Natural killer cell (primary cell): ENCODE results near the gene AP2A2. TPM values are rescaled to one million over a fixed set of nuclear protein-coding genes. Genes with fewer than 3 reads are reported as not detected.

Experiments
- ATAC-seq, 3 donors: fragments of 150-1000 bp in 2 of 3; fragments of 200-7000 bp in 1 of 3; cut with Tn5 transposase; 1 replicate in 1 of 3; 2 replicates in 2 of 3; pipeline ENCODE4 v1.10.0; 2021; ENCODE audit warnings: mild to moderate bottlenecking in 2 of 3, moderate library complexity in 2 of 3
- DNase-seq, 2 donors: peaks; one replicate each; pipeline versions ENCODE4 v3.0.0 to v3.0.0-alpha.2; 2013 to 2021; ENCODE audit warnings: mixed read lengths in 1 of 2
- H3K27ac ChIP-seq: one replicate; pipeline ENCODE4 v1.5.1; 2013; ENCODE audit warnings: mild to moderate bottlenecking, low read length
- H3K27me3 ChIP-seq: one replicate; pipeline ENCODE4 v1.6.1; 2013; ENCODE audit warnings: low read length; ENCODE audit not compliant: control insufficient read depth, insufficient read depth
- H3K36me3 ChIP-seq: one replicate; pipeline ENCODE4 v1.6.1; 2013; ENCODE audit warnings: low read length; ENCODE audit not compliant: control insufficient read depth, insufficient read depth
- H3K4me1 ChIP-seq: one replicate; pipeline ENCODE4 v1.6.1; 2013; ENCODE audit warnings: low read length; ENCODE audit not compliant: control insufficient read depth, insufficient read depth
- H3K4me3 ChIP-seq: one replicate; pipeline ENCODE4 v1.5.1; 2013; ENCODE audit warnings: low read length
- H3K9me3 ChIP-seq: one replicate; pipeline ENCODE4 v1.6.1; 2013; ENCODE audit warnings: low read length; ENCODE audit not compliant: control insufficient read depth, insufficient read depth
- H3K27ac Mint-ChIP-seq, 2 donors: one replicate each; pipeline ENCODE4 v1.8.0; 2022; ENCODE audit warnings: mild to moderate bottlenecking in 2 of 2, mixed read lengths in 2 of 2, moderate library complexity in 1 of 2
- H3K27me3 Mint-ChIP-seq, 2 donors: one replicate each; pipeline ENCODE4 v1.8.0; 2022; ENCODE audit warnings: low read depth in 2 of 2, mixed read lengths in 2 of 2
- H3K36me3 Mint-ChIP-seq: one replicate; pipeline ENCODE4 v1.8.0; 2022; ENCODE audit warnings: mixed read lengths
- H3K4me1 Mint-ChIP-seq, 2 donors: one replicate each; pipeline ENCODE4 v1.8.0; 2022; ENCODE audit warnings: mixed read lengths in 2 of 2
- H3K4me3 Mint-ChIP-seq: one replicate; pipeline ENCODE4 v1.8.0; 2022; ENCODE audit warnings: mild to moderate bottlenecking, moderate library complexity, mixed read lengths
- H3K9me3 Mint-ChIP-seq, 2 donors: one replicate each; pipeline ENCODE4 v1.8.0; 2022; ENCODE audit warnings: mixed read lengths in 2 of 2
- WGBS: methylation state at CpG from one replicate; pipeline ENCODE4 v1.1.7; 2013; ENCODE audit warnings: missing lambda C conversion rate; ENCODE audit not compliant: insufficient coverage; 5-methylcytosine and 5-hydroxymethylcytosine counted together
- intact Hi-C: fragments of 100-400 bp; cut with micrococcal nuclease; formaldehyde crosslinking; loops from one replicate; pipeline ENCODE4 v1.14.2; 2022
- total RNA-seq, 4 donors: library from RNA; stranded (reverse); fragments of 120-200 nt in 1 of 4; gene quantifications; one replicate each; pipeline versions ENCODE4 v1.2.3 to v1.2.4, GENCODE V29; 2013 to 2022
- TF ChIP-seq, protein P1 (sequence below): fragments of 200-600 bp; IDR thresholded peaks from one replicate; pipeline ENCODE4 v1.8.0; 2022; ENCODE audit warnings: antibody characterized with exemption

Gene AP2A2
- total RNA-seq, 3 donors from 2014 or later (not counting 1 experiment from before 2014, with no cell fraction given): 57.2 to 120 (median 82.9) TPM

DNA sequence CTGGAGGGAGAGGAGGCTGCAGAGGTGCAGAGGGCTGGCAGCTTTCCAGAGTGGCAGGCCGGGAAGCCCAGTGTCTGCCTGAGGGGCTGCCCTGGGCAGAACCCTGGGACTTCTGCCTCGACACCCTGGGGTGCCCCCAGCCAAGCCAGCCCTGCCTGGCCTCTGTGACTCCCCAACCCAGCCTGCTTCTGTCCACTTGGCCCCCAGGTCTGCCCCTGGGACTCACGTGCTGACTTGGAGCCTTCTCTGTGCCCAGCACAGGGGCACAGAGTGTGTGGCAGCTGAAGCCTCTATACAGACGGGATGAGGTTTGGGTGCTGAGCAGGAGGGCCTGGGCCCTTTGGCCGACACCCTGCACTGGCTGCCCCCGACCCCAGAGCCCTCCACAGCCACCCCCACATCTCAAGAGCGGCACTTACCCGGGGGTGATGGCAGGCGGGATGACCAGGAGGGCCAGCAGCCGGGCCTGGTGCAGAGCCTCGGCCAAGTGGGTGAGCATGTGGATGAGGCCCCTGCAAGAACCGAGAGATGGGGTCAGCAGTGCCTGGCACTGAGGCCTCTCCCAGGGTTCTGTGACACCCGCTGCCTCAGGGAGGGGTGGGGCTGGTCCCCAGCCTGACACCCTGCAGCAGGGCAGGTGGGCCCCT, 32.5 kb upstream of the AP2A2 start:
- Mint-ChIP-seq H3K36me3 (no peaks in the 10 kb centered on the region), H3K27ac (no peak overlapping the region), H3K27me3 (no peaks in the 10 kb centered on the region), H3K4me1 (peaks cover 0 to 4% of the 10 kb centered on the region in 2 donors), H3K4me3 (no peak overlapping the region), H3K9me3 (no peaks in the 10 kb centered on the region)
- H3K27ac ChIP-seq: no peak overlapping the region
- TF ChIP-seq, protein P1, sequence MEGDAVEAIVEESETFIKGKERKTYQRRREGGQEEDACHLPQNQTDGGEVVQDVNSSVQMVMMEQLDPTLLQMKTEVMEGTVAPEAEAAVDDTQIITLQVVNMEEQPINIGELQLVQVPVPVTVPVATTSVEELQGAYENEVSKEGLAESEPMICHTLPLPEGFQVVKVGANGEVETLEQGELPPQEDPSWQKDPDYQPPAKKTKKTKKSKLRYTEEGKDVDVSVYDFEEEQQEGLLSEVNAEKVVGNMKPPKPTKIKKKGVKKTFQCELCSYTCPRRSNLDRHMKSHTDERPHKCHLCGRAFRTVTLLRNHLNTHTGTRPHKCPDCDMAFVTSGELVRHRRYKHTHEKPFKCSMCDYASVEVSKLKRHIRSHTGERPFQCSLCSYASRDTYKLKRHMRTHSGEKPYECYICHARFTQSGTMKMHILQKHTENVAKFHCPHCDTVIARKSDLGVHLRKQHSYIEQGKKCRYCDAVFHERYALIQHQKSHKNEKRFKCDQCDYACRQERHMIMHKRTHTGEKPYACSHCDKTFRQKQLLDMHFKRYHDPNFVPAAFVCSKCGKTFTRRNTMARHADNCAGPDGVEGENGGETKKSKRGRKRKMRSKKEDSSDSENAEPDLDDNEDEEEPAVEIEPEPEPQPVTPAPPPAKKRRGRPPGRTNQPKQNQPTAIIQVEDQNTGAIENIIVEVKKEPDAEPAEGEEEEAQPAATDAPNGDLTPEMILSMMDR: no peak
- WGBS: 90% methylated on average over 13 of the region's 13 CpGs
- no peaks in the 10 kb centered on the region for H3K27me3 ChIP-seq
- H3K36me3 ChIP-seq: no peaks in the 10 kb centered on the region
- H3K9me3 ChIP-seq: no peaks in the 10 kb centered on the region
- no peak for ATAC-seq
- H3K4me1 ChIP-seq: no peaks in the 10 kb centered on the region
- H3K4me3 ChIP-seq: no peak overlapping the region
- no peak for DNase-seq
- intact Hi-C loops: no loop called here

DNA sequence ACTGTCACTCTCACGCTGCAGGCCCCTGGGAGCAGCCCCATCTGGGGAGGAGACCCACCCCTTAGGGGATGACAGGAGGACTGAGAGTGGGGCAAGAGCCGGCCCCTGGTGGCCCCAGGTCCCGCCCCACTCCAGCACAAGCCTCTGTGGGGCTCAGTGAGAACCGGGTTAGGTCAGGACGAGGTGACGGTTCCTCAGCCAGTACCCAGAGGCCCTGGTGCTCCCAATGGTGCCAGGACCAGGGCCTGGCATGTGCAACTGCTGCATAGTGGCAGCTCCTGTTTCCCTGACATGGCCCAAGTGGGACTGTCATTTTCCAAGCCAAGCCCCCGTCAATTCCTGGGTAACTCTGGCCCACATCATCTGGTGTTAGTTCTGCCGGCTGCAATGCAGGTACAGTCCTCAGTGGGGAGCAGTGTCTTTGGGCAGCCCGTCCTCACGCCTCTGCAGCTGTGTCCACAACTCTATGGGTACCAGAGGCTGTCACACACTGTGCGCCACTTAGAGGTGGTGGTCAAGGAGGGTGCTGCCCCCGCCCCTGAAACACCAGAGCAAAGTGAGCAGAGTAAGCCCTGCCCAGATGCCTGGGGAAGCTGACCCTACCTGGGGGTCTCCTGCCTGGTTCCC, 31.0 kb upstream of the AP2A2 start:
- peaks cover 0 to 4% of the 10 kb centered on the region in 2 donors for H3K4me1 Mint-ChIP-seq
- Histone ChIP-seq H3K27ac (no peak overlapping the region), H3K4me3 (no peak overlapping the region), H3K9me3 (no peaks in the 10 kb centered on the region), H3K36me3 (peaks cover 11% of the 10 kb centered on the region), H3K4me1 (no peaks in the 10 kb centered on the region), H3K27me3 (no peaks in the 10 kb centered on the region)
- TF ChIP-seq, protein P1: no peak
- WGBS: 94% methylated on average over 12 of the region's 12 CpGs
- no peaks in the 10 kb centered on the region for H3K9me3 Mint-ChIP-seq
- H3K36me3 Mint-ChIP-seq: no peaks in the 10 kb centered on the region
- no peaks in the 10 kb centered on the region for H3K27me3 Mint-ChIP-seq
- intact Hi-C loops: no loop called here
- ATAC-seq: no peak
- H3K27ac Mint-ChIP-seq: no peak overlapping the region
- no peak for DNase-seq
- H3K4me3 Mint-ChIP-seq: no peak overlapping the region

DNA sequence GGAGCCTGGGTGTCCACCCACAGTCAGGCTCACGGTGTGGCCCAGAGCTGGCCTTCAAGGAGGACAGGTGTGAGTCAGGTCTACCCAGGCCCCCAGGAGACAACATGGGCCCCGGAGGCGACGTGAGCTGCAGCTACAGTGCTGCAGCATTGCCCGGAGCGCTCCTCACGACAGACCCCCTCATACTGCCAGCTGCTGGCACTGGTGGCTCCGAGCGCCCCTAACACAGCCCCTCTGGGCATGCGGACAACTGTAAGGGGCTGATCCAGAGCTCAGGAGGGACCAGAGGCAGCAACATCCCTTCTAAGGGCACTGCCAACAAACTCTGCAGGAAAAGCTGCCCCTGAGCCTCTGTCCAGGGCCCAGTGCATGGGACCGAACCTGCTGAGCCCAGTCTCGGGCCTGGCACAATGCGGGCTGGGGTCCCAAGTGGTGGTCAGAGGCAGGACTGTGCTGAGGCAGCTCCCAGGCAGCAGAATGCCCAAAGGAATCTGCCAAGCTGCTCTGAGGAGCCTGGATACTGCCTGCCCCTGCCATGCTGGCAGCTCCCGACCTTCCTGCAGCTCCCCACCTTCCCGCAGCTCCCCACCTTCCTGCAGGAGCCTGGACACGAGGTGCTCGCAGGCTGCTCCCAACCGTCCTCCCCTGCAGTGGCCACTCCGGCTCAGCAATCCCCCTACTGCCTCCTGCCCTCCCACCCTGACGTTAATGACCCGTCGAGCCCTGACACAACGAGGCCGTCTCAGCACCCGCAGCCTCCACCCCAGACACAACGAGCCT, 30.1 kb upstream of the AP2A2 start:
- WGBS: 91% methylated on average over 26 of the region's 26 CpGs

More for the DNA sequence above, 30.1 kb upstream of the AP2A2 start:
- Mint-ChIP-seq H3K36me3 (no peaks in the 10 kb centered on the region), H3K9me3 (no peaks in the 10 kb centered on the region), H3K27ac (no peak overlapping the region), H3K4me1 (no peaks in the 10 kb centered on the region), H3K27me3 (no peaks in the 10 kb centered on the region), H3K4me3 (no peak overlapping the region)
- no peak overlapping the region for H3K4me3 ChIP-seq
- no peaks in the 10 kb centered on the region for H3K27me3 ChIP-seq
- TF ChIP-seq, protein P1: no peak
- H3K9me3 ChIP-seq: no peaks in the 10 kb centered on the region
- DNase-seq (no peak), ATAC-seq (no peak)
- no peaks in the 10 kb centered on the region for H3K4me1 ChIP-seq
- intact Hi-C loops: no loop called here
- H3K36me3 ChIP-seq: peaks cover 19% of the 10 kb centered on the region
- H3K27ac ChIP-seq: no peak overlapping the region
